Kidney (tissue), 14 donors: Measurements from ENCODE around the gene C10orf90. TPM values are rescaled to one million over a fixed set of nuclear protein-coding genes. Genes with fewer than 3 reads are reported as not detected.

Source experiments
- DNase-seq, 5 donors: peaks; one replicate each; pipeline ENCODE4 v3.0.0-alpha.2; 2013 to 2020
- FAIRE-seq: peaks from 2 replicates; lab custom pipeline; 2012; peaks lifted over from hg19 to GRCh38; lab: Jason Lieb, UNC
- H3K27ac ChIP-seq, 2 donors: one replicate each; pipeline ENCODE4 v1.7.0; 2013; ENCODE audit warnings: low read depth in 2 of 2, low read length in 2 of 2, inconsistent platforms in 1 of 2
- H3K27me3 ChIP-seq: one replicate; pipeline ENCODE4 v1.7.1; 2013; ENCODE audit warnings: low read length, inconsistent platforms; ENCODE audit not compliant: control insufficient read depth, insufficient read depth
- H3K36me3 ChIP-seq, 3 donors: one replicate each; pipeline versions ENCODE4 v1.7.0 to v1.7.1; 2013; ENCODE audit warnings: low read length in 3 of 3, control low read depth in 1 of 3, inconsistent platforms in 1 of 3; ENCODE audit not compliant: insufficient read depth in 3 of 3, control insufficient read depth in 2 of 3
- H3K4me1 ChIP-seq, 3 donors: one replicate each; pipeline versions ENCODE4 v1.7.0 to v1.7.1; 2013; ENCODE audit warnings: low read length in 3 of 3, inconsistent platforms in 1 of 3, low read depth in 1 of 3; ENCODE audit not compliant: control insufficient read depth in 2 of 3, insufficient read depth in 2 of 3
- H3K4me3 ChIP-seq, 3 donors: one replicate each; pipeline versions ENCODE4 v1.7.0 to v1.8.1; 2013; ENCODE audit warnings: low read length in 3 of 3, control low read depth in 1 of 3, inconsistent platforms in 1 of 3
- H3K9ac ChIP-seq, 3 donors: one replicate each; pipeline versions ENCODE4 v1.7.0 to v1.7.1; 2013; ENCODE audit warnings: low read length in 3 of 3, control low read depth in 1 of 3, inconsistent platforms in 1 of 3
- H3K9me3 ChIP-seq, 3 donors: one replicate each; pipeline versions ENCODE4 v1.7.0 to v1.7.1; 2013; ENCODE audit warnings: low read length in 3 of 3, control low read depth in 1 of 3, inconsistent platforms in 1 of 3; ENCODE audit not compliant: control insufficient read depth in 2 of 3, insufficient read depth in 1 of 3
- CTCF ChIP-seq: IDR thresholded peaks from 3 replicates; pipeline ENCODE4 v1.5.1; 2012; ENCODE audit warnings: mild to moderate bottlenecking, moderate library complexity, borderline replicate concordance; ENCODE audit not compliant: insufficient read depth; ENCODE audit errors: extremely low read depth
- intact Hi-C: fragments of 100-400 bp; cut with DNase I; formaldehyde crosslinking; loops from one replicate; pipeline ENCODE4 v1.11.1; 2022
- polyA plus RNA-seq: library from polyadenylated mRNA; stranded (reverse); fragments of 350-450 nt; fragmentation: Illumina TruSeq; extraction: RNeasy Lipid Tissue Mini Kit (QIAGEN cat#74804); gene quantifications from one replicate; pipeline ENCODE4 v1.2.3, GENCODE V29; 2014; ENCODE audit warnings: low read depth, low replicate concordance; ENCODE audit not compliant: insufficient read depth
- total RNA-seq: library from RNA; stranded (reverse); fragmentation: NEBNext Ultra II Directional; extraction: Animal tissue kit (Norgen Biotek cat#: 25700); gene quantifications from one replicate; pipeline ENCODE4 v1.2.1, GENCODE V29; 2021
- donor health status: control.
- donor health status: control.
- donor health status: control.
- donor health status: control.
- donor health status: control.
- donor health status: DM: yes; HTN: yes; CAD: no.
- donor health status: Normal renal cell carcinoma (clear cell type).

Gene C10orf90
- total and polyA plus RNA-seq, 2 donors from 2014 or later = 0.30 TPM; not detected in 1

GRCh38 chr10:126431816-126432215, 238.7 kb downstream of the C10orf90 start:
- intact Hi-C loops = no loop called here
- H3K4me3 ChIP-seq = no peak overlapping the region
- no peak overlapping the region for H3K9ac ChIP-seq
- no peaks in the 10 kb centered on the region for H3K4me1 ChIP-seq
- TF ChIP-seq CTCF = no peak
- no peaks in the 10 kb centered on the region for H3K27me3 ChIP-seq
- H3K27ac ChIP-seq = no peak overlapping the region
- no peaks in the 10 kb centered on the region for H3K36me3 ChIP-seq
- FAIRE-seq (no peak), DNase-seq (no peak)
- no peaks in the 10 kb centered on the region for H3K9me3 ChIP-seq

GRCh38 chr10:126430512-126430911, 240.0 kb downstream of the C10orf90 start:
- no peak for TF ChIP-seq CTCF
- intact Hi-C loops = no loop called here
- no peaks in the 10 kb centered on the region for H3K36me3 ChIP-seq
- H3K4me1 ChIP-seq = peaks cover 0 to 2% (median 0%) of the 10 kb centered on the region in 3 donors
- H3K9me3 ChIP-seq = no peaks in the 10 kb centered on the region
- H3K27ac ChIP-seq = no peak overlapping the region
- H3K27me3 ChIP-seq = no peaks in the 10 kb centered on the region
- no peak for DNase-seq
- no peak overlapping the region for H3K9ac ChIP-seq
- no peak for FAIRE-seq
- H3K4me3 ChIP-seq = no peak overlapping the region

- intact Hi-C loops = no loop called here
- FAIRE-seq = no peak
- TF ChIP-seq CTCF = no peak
- Histone ChIP-seq H3K4me3 (no peak overlapping the region), H3K36me3 (no peaks in the 10 kb centered on the region), H3K27me3 (no peaks in the 10 kb centered on the region), H3K9me3 (peaks cover 0 to 2% (median 0%) of the 10 kb centered on the region in 3 donors), H3K27ac (no peak overlapping the region), H3K4me1 (peaks cover 0 to 2% (median 0%) of the 10 kb centered on the region in 3 donors), H3K9ac (no peak overlapping the region)
- no peak for DNase-seq
Observed at GRCh38 chr10:126429275-126429674, 241.2 kb downstream of the C10orf90 start.

GRCh38 chr10:126425489-126426065, 244.9 kb downstream of the C10orf90 start:
- Histone ChIP-seq H3K27me3 (no peaks in the 10 kb centered on the region), H3K9ac (no peak overlapping the region), H3K27ac (no peak overlapping the region), H3K4me3 (peak overlapping the region in 1 of 3 donors; percentile 47), H3K36me3 (no peaks in the 10 kb centered on the region), H3K4me1 (peaks cover 0 to 2% (median 0%) of the 10 kb centered on the region in 3 donors), H3K9me3 (peaks cover 0 to 12% (median 4%) of the 10 kb centered on the region in 3 donors)
- FAIRE-seq (no peak), DNase-seq (peak in 3 of 5 donors; percentile 24 to 76 (median 58))
- TF ChIP-seq CTCF = no peak
- intact Hi-C loops = no loop called here
